GM18907 (cell line): ENCODE data around the gene UGT1A3.

ENCODE experiments used
- ATAC-seq: cut with Tn5 transposase; IDR thresholded peaks from one replicate; pipeline ENCODE4 v1.9.1; 2021; ENCODE audit warnings: mild to moderate bottlenecking, moderate library complexity; ENCODE audit not compliant: unreplicated experiment

The UGT1A3 gene

DNA sequence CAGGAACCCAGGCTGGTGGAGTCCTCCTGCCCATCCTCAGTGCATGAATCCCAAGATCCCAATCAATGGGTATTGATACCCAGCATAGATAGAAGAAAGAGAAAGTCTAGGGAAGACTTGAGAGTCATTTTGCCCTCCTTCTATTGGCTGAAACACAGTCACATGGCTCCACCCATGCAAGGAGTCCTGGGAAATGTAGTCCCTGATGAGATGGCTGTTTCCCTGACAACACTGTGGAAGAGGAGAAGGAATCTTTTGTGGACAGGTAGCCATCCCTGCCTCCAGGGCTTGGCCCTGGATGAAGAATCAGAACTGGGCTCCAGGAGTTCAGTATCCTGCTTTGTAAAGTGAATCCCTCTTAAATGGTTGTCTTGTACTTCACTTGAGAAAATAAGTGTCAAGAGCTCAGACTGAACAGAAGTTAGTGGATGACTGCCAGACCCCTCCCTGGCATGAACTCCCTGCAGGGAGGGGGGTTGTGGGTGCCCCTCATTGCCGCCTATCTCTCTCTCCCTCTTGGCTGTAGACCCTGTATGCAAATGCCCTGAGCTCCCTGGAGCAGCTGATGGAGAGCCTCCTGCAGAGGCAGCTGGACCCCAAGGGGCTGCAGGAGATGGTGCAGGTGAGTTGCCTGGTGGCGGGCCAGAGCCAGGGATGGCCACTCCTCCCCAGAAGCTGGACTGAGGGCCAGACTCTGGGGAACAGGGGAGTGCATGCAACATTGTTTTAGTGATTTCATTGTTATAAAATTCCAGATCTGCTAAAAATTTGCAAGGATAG, 85.4 kb downstream of the UGT1A3 start:
- no peak for ATAC-seq

- ATAC-seq: no peak
These were observed 87.0 kb downstream of the UGT1A3 start for GRCh38 chr2:233815861-233816260.

- no peak for ATAC-seq
These were observed 87.5 kb downstream of the UGT1A3 start for GRCh38 chr2:233816334-233816733.

GRCh38 chr2:233816771-233817170, 87.9 kb downstream of the UGT1A3 start:
- ATAC-seq: no peak

DNA sequence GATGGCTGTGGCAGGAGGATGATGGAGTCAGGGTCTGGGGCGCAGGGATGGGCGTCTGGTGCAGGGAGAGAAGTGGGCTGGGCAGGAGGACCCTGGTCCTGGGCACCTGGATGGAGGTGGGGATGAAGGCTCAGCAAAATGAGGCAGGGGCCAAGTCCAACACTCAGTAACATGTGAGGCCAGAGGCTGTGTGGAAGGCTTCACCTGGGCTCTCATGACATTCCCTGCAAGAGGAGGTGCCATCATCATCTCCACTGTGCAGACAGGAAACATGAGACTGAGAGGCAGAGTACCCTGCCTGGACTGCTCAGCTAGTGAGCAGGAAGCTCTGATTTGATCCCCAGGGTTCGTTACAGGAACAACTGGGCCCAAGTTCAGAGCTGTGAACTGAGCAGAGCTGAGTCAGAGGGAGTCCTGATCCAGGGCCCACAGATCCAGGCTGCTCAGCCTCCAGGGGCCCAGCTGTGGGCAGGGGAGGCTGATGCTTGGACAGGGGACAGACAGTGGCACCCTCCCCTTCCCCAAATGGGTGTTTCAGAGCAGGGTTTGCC, 88.6 kb downstream of the UGT1A3 start:
- no peak for ATAC-seq

- no peak for ATAC-seq
These were observed 89.3 kb downstream of the UGT1A3 start for GRCh38 chr2:233817995-233818638.

- no peak for ATAC-seq
These were observed 90.1 kb downstream of the UGT1A3 start for GRCh38 chr2:233818639-233819621.

DNA sequence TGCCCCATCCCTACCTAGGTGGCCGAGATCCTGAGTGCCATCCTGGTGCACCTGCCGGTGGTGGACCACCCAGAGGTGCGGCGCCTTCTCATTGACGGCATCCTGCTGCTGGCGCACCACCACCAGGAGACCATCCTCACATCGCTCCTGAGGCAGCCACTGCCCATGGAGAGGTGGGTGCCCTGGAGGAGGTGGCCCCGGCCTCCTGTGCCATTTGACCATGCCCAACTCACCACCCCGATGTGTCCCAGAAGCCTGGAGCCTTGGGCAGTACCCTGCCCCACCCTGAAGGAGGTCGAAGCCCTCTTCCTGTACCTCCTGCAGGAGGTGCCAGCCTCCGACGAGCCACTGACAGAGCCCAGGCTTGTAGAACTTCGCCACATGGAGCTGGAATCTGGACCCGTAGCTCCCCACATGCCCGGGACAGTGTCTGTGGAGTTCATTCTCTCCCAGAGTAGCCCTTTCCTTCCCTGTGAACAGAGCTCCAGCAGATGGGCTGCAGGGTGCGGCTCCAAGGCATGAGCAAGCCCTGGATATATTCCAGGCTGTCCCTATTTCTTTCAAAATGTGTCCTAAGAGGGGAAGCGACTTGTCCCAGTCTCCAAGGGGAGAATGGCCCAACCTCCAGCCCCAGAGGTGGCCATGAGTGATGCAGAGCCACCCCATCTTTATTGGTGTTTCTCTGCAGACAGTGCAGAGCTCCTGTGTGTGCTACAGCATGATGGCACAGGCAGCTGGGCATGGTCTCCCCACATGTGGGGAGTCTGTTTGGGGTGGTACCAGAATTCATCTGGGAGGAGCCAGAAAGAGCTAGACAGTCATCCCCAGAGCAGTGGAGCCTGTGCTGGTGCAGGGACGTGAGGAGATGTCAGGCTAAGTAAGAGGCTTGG, 91.3 kb downstream of the UGT1A3 start:
- no peak for ATAC-seq

DNA sequence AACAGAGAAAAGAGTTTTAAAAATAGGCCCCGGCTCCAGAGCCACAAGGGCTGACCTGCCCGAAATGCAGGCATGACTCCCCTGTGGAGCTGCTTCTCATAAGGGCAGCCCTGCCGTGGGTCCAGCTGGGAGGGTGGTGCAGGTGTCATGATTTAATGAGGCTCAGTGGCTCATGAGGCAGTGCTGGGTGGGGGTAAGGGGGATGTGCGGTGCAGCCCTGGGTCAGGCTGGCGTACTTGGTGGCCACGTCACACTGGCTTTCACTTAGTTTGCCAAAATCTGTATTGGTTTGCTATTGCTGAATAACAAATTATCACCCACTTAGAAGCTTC, 91.9 kb downstream of the UGT1A3 start:
- ATAC-seq: no peak

DNA sequence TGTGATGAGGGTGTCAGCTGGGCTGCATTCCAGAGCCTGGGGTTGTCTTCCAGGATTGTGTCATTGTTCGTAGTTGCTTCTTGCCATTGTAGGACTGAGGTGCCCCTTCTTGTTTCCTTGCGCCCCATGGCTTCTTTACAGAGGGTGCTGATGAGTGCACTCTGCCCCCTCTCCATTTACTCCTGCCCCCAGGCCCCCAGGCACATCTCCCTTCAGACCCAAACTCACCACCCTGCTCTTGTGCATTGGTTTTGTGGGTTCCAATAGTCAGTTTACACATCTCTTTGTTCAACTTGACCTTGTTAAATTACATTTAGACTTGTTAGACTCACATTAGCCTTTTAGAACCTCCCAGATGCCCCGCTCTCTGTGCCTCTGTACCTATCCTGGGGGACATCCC, 92.4 kb downstream of the UGT1A3 start:
- no peak for ATAC-seq

DNA sequence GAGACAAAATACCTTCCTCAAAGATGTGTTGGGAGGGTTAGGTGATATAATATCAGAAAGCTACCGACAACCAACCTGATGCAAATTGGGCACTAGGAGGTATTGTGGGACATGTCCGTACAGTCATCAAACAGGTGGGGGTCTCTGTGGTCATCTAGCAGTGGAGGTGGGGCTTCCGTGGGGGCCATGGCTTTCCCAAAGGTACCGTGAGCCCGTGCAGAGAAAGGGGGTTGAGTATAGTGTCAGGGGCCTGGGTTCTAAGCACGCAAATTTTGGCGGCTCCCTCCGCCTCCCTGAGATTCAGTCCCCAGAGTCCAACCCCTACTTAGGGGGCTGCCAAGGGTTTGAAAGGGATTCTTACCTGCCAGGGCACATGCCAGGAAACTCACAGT, 92.9 kb downstream of the UGT1A3 start:
- ATAC-seq: no peak

GRCh38 chr2:233822101-233822771, 93.4 kb downstream of the UGT1A3 start:
- no peak for ATAC-seq
